Measurements from ENCODE around the gene FASLG.
A peak's percentile ranks its signal among the peaks of the same experiment; 100 is the strongest.
"Not testable (repeated sequence)": the region's sequence is repeated elsewhere in the genome, so short reads cannot be mapped to it uniquely, and the experiment has no call there.

FASLG gene, protein sequence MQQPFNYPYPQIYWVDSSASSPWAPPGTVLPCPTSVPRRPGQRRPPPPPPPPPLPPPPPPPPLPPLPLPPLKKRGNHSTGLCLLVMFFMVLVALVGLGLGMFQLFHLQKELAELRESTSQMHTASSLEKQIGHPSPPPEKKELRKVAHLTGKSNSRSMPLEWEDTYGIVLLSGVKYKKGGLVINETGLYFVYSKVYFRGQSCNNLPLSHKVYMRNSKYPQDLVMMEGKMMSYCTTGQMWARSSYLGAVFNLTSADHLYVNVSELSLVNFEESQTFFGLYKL

GRCh38 chr1:172658871-172659453, at the start of gene FASLG:
Gene FASLG, plus strand, starts transcription at chr1:172659103. Its CDS starts 99 bp downstream, at chr1:172659202.
- DNase-seq: peak; percentile 32

DNA sequence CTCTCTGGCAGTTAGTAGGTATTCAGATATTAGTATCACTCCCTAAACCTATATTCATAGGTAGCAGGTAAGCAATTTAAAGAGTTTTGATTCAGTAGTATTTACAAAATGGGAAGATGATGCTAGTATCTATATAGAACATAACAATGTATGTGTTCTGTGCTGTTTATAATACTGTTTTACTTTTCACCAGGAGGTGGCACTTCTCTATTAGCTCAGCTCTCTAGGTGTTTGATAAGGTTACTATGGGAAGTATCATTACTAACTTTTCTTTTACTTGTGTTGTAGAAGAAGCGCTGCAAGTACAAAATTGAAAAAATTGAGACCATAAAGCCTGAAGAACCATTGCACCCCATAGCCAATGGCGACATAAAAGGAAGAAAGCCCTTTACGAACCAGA, 49.4 kb upstream of the FASLG start:
- DNase-seq: peak; percentile 69

DNA sequence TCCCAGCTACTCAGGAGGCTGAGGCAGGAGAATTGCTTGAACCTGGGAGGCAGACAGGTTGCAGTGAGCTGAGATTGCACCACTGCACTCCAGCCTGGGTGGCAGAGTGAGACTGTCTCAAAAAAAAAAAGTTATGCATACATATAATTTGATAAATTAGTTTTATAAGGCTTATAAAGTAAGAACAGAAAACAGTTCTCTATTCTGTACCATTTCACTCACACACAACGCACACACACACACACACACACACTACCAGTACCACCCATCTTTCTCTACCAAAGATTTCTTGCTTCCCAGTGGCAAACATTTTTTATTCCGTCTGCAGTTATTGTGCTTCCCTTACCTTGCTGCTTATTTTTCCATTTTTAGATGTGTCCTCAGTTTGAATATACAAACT, 46.4 kb upstream of the FASLG start:
- DNase-seq: no peak

GRCh38 chr1:172613294-172613693, 45.6 kb upstream of the FASLG start:
- no peak for DNase-seq

GRCh38 chr1:172616195-172616594, 42.7 kb upstream of the FASLG start:
- no peak for DNase-seq

DNA sequence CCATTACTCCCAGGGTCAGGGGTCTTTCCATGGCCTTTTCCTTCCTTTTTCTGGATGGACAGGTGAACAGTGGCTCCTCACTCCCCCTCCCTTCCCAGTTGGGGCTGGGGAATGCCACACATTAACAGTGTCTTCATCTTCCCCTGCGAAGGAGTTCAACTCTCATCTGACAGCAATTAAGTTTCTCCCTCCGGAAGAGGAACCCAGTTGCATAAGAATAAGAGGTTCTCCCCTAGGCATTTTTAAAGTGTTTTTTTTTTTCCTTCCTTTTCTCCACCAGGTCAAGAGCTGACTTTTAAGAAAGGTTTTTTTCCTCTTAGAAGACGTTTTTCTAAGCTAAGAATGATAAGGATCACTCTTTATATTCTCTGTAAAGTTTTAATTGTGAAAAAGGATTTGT, 42.3 kb upstream of the FASLG start:
- no peak for DNase-seq

DNA sequence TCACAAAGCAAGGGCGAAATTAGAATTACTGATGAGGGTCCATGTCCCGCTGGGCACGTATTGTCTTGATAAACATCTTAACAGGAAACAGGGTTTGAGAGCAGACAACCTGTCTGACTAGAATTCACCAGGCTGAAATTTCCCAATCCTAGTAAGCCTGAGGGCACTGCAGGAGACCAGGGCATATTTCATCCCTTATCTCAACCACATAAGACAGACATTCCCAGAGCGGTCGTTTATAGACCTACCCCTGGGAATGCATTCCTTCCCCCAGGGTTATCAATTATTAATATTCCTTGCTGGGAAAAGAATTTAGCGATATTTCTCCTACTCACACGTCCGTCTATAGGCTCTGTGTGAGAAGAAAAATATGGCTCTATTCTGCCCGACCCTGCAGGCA, 38.3 kb upstream of the FASLG start:
- not testable (repeated sequence) for DNase-seq

DNA sequence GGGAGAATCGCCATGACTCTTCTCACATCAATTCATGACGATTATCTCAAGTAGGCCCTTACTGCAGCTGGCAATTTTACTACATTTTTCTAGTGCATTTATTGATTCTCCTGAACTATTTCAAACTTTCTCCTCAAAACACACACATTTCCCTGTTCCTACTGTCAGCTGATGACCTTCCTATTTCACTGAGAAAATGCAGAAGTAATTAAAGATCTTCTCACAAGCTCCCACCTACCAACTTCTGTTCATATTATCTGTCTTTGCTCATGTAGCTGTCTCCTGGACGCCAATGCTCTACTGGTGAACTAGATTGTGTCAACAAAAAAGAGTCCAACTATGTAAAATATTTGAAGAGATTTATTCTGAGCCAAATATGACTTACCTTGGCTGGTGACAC, 36.4 kb upstream of the FASLG start:
- DNase-seq: no peak

DNA sequence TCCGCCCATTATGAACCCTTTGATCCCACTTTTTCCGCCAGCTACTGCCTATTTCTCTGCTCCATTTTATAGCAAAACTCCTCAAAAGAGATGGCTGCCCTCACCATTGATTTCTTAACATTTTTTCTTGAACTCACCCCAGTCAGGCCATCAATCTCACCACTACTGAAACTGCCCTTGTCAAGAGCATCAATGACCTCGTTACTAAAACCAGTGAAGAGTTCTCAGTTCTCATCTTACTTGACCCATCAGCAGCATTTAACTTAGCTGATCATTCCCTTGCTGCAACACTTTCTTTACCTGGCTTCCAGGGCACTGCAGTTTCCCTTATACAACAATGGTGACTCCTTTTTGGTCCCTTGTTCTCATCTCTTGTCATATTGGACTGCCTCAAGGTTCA, 35.2 kb upstream of the FASLG start:
- no peak for DNase-seq

- no peak for DNase-seq
Measured at GRCh38 chr1:172626845-172627244, 32.1 kb upstream of the FASLG start.

DNA sequence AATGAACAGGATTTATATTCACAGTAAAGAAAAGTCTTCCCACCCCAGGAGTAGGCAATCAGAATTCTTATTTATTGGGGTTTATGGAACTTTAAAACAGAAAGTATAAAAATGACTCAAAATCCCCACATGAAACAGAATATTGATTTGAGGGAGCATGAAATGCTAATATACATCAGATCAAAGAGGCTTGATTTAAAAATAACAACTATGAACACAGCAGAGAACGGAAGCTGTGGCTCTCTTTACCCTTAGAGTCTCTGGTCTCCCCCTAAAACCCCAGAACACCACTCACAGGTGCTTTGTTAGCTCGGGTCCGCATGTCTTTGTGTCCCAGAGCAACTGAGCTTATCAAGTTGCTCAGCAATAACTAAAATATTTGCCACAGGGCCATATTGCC, 31.2 kb upstream of the FASLG start:
- no peak for DNase-seq

GRCh38 chr1:172628401-172628800, 30.5 kb upstream of the FASLG start:
- no peak for DNase-seq

DNA sequence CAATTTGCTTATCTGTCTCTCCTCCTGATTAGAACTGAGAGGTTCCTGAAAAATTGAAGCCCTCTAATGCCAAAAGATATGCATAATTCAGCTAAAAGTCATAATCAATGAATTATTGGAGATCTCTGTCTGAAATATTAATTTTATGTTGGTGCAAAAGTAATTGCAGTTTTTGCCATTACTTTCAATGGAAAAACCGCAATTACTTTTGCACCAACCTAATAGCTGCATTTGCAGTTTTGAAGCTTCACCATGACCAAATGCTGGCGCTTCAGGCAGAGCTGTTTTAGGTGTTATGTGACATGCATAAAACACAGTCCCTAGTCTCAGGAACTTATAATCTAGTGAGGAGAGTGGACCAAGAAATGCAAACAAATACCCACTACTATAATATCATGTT, 29.7 kb upstream of the FASLG start:
- DNase-seq: no peak

DNA sequence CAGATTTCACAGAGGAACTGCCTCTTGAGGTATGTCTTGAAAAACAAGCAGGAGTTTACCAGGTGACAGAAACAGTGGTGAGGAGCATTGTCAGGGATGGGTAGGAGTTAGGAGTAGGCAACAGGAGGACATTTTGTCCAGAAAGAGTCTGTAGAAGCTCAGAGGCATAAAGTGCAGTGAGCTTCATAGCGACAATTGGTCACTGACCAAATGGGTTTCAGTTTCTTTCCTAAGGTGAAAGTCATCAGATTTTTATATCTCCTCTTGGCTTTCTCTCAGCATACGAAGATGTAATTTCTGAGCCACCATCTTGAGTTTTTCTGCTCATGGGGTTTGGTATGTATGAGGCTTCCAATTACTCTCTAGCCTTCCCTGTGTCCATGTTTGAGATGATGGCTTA, 29.3 kb upstream of the FASLG start:
- no peak for DNase-seq

- no peak for DNase-seq
Measured at GRCh38 chr1:172630056-172630818, 28.7 kb upstream of the FASLG start.

- no peak for DNase-seq
Measured at GRCh38 chr1:172630868-172631267, 28.0 kb upstream of the FASLG start.

GRCh38 chr1:172637522-172637921, 21.4 kb upstream of the FASLG start:
- DNase-seq: peak; percentile 52

DNA sequence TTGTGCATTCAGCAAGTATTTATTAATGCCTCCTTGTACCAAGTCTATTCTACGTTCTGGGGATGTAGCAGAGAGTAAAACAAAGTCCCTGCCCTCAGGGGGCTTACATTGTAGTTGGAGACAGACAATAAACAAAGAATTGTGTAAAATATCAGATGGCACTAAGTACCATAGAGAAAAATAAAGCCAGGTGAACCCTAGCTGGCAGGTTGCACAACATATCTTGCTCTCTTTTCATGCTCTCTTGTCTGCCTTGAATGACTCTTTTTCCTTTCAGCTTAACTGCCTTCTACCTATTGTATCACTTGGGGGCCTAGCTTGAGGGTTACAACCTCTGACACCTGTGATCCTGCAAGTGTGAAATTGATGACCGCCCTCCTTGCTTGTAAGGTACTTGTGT, 20.7 kb upstream of the FASLG start:
- no peak for DNase-seq

DNA sequence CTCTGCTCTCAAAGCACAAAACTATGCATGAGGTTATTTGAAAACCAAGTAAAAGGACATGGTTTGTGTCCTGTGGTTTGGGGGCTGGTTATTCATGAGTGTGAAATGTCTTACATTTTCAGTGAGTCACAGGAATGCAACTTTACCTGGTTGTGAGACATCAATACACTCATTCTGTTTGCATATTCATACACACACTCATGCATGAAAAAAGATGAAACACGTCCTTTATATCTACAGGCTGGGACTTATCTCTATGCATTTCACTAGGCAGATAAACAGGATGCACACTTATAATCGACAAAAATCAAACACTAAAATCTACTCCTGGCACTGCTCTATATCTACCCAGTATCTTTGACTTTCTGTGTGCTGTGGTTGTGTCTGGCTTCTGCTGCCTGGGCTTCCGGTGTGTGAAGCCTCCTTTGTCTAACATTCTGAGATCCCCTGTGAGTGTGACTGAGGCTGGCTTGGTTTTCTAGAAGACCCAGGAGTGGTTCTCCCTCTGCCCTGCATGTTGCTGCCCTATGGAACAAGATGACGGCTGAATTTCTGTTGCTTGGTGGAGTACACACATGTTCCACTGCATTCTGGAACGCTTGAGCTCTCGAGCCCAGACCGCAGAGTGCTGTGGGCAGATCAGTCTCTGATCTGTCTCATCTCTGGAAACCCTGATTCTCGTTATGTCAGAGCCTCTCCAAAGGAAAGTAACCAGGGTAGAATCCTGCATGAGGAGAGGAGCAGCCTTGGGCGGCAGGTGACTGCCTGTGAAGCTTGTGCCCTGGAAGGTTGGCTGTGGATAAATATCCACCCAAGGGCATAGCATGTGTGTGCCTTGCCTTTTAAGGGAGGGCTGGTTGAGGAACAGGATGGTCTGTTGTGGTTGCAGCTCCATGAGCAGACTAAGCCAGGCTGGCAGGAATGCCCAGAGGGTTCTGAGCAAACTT, 19.7 kb upstream of the FASLG start:
- peak; percentile 30 for DNase-seq

- DNase-seq: no peak
Measured at GRCh38 chr1:172640111-172640510, 18.8 kb upstream of the FASLG start.

DNA sequence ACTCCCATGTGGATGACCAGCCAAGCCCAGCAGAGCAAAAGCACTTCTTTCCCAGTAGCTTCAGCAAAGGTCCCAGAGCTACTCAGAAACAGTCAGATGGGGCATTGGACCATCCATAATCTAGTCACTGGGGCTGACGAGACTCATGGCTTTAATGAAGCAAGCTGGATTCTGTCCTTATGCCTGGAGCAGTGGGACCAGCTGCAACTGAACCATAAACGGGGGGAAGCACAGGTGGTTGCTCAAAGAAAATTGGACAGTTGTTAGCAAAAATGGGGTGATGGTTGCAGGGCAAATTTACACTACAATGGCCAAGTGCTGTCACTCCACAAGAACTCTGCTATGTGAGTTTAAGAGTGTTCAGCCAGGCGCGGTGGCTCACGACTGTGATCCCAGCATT, 17.4 kb upstream of the FASLG start:
- no peak for DNase-seq

- DNase-seq: no peak
Measured at GRCh38 chr1:172642970-172643369, 15.9 kb upstream of the FASLG start.

- no peak for DNase-seq
Measured at GRCh38 chr1:172646653-172647052, 12.2 kb upstream of the FASLG start.
